HepG2 (cell line): Measurements from ENCODE around the gene ENO3. TPM values are rescaled to one million over a fixed set of nuclear protein-coding genes. Genes with fewer than 3 reads are reported as not detected.
A peak's percentile ranks its signal among the peaks of the same experiment; 100 is the strongest.

Source experiments
- ASH2L ChIP-seq: fragments of 300-600, 200-600 bp; sonication (generic); IDR thresholded peaks from 2 replicates; pipeline ENCODE4 v1.7.0; 2017; ENCODE audit warnings: low read depth, mild to moderate bottlenecking, moderate library complexity, mixed read lengths, low read length; ENCODE audit not compliant: insufficient read length
- HOXA3 ChIP-seq: sonication (generic); formaldehyde crosslinking; IDR thresholded peaks from 2 replicates; pipeline ENCODE4 v1.5.0; 2020; ENCODE audit warnings: missing genetic modification reagents
- PHF21A ChIP-seq: sonication (generic); formaldehyde crosslinking; IDR thresholded peaks from 2 replicates; pipeline ENCODE4 v1.5.0; 2020; ENCODE audit warnings: mild to moderate bottlenecking, missing genetic modification reagents
- PHF8 ChIP-seq: sonication (generic); formaldehyde crosslinking; IDR thresholded peaks from 2 replicates; pipeline ENCODE4 v1.5.0; 2020; ENCODE audit warnings: missing genetic modification reagents
- PRMT3 ChIP-seq: sonication (generic); formaldehyde crosslinking; IDR thresholded peaks from 2 replicates; pipeline ENCODE4 v1.8.1; 2022; ENCODE audit warnings: low read depth, mild to moderate bottlenecking, moderate library complexity, missing genetic modification reagents, borderline replicate concordance
- RARG ChIP-seq: sonication (generic); formaldehyde crosslinking; IDR thresholded peaks from 2 replicates; pipeline ENCODE4 v1.4.0; 2020; ENCODE audit warnings: low read depth, mild to moderate bottlenecking, missing genetic modification reagents
- RNF2 ChIP-seq: fragments of 450-650 bp; conservative IDR thresholded peaks from 2 replicates; pipeline ENCODE4 v1.6.1; 2016; ENCODE audit warnings: low read depth
- SKIL ChIP-seq: sonication (generic); formaldehyde crosslinking; IDR thresholded peaks from 2 replicates; pipeline ENCODE4 v1.8.0; 2022; ENCODE audit warnings: missing genetic modification reagents, mild to moderate bottlenecking, moderate library complexity, borderline replicate concordance
- ZBTB40 ChIP-seq, 2 experiments: fragments of 450-650 bp in 1 of 2; sonication (generic) in 1 of 2; formaldehyde crosslinking in 1 of 2; IDR thresholded peaks; 2 replicates each; pipeline versions ENCODE4 v1.6.1 to v1.8.0; 2016 to 2022; ENCODE audit warnings: antibody characterized with exemption in 1 of 2, mild to moderate bottlenecking in 1 of 2, missing genetic modification reagents in 1 of 2
- ZBTB42 ChIP-seq: sonication (generic); formaldehyde crosslinking; IDR thresholded peaks from 2 replicates; pipeline ENCODE4 v1.5.0; 2020; ENCODE audit warnings: mild to moderate bottlenecking, missing genetic modification reagents
- ZBTB7B ChIP-seq: sonication (generic); formaldehyde crosslinking; IDR thresholded peaks from 2 replicates; pipeline ENCODE4 v1.4.0; 2020; ENCODE audit warnings: missing genetic modification reagents
- ZFX ChIP-seq: sonication (generic); formaldehyde crosslinking; IDR thresholded peaks from 2 replicates; pipeline ENCODE4 v1.4.0; 2020; ENCODE audit warnings: mild to moderate bottlenecking, low read depth, missing genetic modification reagents, moderate library complexity
- ZNF710 ChIP-seq: sonication (generic); formaldehyde crosslinking; IDR thresholded peaks from 2 replicates; pipeline ENCODE4 v1.5.0; 2020; ENCODE audit warnings: mild to moderate bottlenecking, missing genetic modification reagents, borderline replicate concordance
- ZNF747 ChIP-seq: sonication (generic); formaldehyde crosslinking; IDR thresholded peaks from 2 replicates; pipeline ENCODE4 v1.8.1; 2023; ENCODE audit warnings: missing genetic modification reagents, mild to moderate bottlenecking, borderline replicate concordance
- polyA plus RNA-seq, 8 experiments: library from polyadenylated mRNA; depleted of rRNA in 3 of 8; stranded (reverse) in 7 of 8; unstranded in 1 of 8; fragments of >200 nt; fragmentation: Illumina TruSeq in 4 of 8; extraction: Trizol in 4 of 8; gene quantifications; 2 replicates each; pipeline versions ENCODE4 v1.2.1 to v1.2.3, GENCODE V29; 2011 to 2016; ENCODE audit warnings: low read depth in 4 of 8, missing spikeins in 1 of 8, mixed read lengths in 1 of 8; ENCODE audit not compliant: insufficient read depth in 1 of 8
- total RNA-seq, 5 experiments: library from RNA; depleted of rRNA; stranded (reverse); fragments of >200 nt; fragmentation: Illumina TruSeq; extraction: Trizol; gene quantifications; 2 replicates each; pipeline ENCODE4 v1.2.3, GENCODE V29; 2016; ENCODE audit warnings: low read depth in 1 of 5

ENO3 gene
- total and polyA plus RNA-seq, 2 of the 13 experiments (the other 11 are each of a cell fraction or from before 2014, with no cell fraction given) = 59.8 to 69.8 TPM

GRCh38 chr17:4967539-4968485 is 16.9 kb downstream of the ENO3 start, which contains the start of gene SPAG7 (continued):
- TF ChIP-seq PRMT3 (CRISPR knock-in tag) = 0 out of 2 replicates have a peak, but pooled peaks have one; percentile 45
- TF ChIP-seq ZFX = peak; percentile 97
- 0 out of 2 replicates have a peak, but pooled peaks have one; percentile 11 for TF ChIP-seq RNF2
- 0 out of 2 replicates have a peak, but pooled peaks have one; percentile 6 for TF ChIP-seq ZNF710 (CRISPR knock-in tag)
- TF ChIP-seq RARG (CRISPR knock-in tag) = no peak
- 0 out of 2 replicates have a peak, but pooled peaks have one; percentile 57 for TF ChIP-seq SKIL
- peak; percentile 99 for TF ChIP-seq ZBTB7B (CRISPR knock-in tag)
- peak; percentile 71 for TF ChIP-seq ASH2L
- peak; percentile 17 for TF ChIP-seq PHF21A
- no peak; the same call in 1 of the 2 replicates for TF ChIP-seq ZNF747 (CRISPR knock-in tag)
- TF ChIP-seq ZBTB42 (CRISPR knock-in tag) = peak; percentile 79; the same call in 1 of the 2 replicates
- TF ChIP-seq HOXA3 (CRISPR knock-in tag) = peak; percentile 85
- peak; percentile 81 for TF ChIP-seq PHF8 (CRISPR knock-in tag)
- no peak for TF ChIP-seq ZBTB40 (IDR thresholded peaks at IDR 0.05)
- TF ChIP-seq ZBTB40 (CRISPR knock-in tag; IDR thresholded peaks at IDR 0.05) = peak; percentile 71
